ENCODE measurements around the gene UNC5CL.
A peak's percentile ranks its signal among the peaks of the same experiment; 100 is the strongest.

UNC5CL gene

DNA sequence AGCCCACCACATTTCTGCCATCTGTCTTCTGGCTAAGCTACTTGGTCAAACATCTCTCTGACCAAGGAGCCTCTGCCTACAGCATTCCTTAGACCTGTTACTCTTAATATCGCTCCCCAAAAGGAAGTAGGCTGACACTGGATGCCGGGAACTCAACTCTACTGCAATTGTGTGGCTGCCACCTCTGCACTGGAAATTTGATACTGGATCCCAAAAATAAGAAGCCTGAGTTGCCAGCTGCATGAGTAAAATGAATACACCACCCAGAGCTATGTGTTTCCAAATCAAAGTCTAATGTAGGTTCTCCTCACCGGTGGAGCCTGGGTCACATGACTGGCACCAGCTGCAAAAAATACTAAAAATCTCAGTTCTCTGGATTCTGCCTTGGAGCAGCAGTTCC lies 36.9 kb downstream of the UNC5CL start:
- DNase-seq: no peak

DNA sequence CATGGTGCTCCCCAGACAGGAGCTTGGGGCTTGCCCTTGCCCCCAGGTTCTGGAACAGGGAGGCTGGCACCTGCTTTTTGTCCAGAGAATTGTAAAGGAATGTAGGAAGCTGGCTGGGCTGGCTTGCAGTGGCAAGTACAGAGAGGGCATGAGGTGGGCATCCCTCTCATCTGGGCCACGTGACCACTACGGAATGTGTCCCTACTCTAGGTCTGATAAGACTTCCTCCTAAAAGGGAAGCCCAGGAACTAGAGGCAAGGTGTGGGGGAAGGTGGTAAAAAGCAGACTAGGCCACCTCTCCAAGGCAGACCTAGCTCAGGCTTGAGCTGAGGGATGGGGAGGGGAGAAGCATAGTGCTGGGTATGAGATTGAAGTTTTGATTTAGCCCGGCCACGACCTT lies 38.8 kb downstream of the UNC5CL start:
- no peak for DNase-seq

DNA sequence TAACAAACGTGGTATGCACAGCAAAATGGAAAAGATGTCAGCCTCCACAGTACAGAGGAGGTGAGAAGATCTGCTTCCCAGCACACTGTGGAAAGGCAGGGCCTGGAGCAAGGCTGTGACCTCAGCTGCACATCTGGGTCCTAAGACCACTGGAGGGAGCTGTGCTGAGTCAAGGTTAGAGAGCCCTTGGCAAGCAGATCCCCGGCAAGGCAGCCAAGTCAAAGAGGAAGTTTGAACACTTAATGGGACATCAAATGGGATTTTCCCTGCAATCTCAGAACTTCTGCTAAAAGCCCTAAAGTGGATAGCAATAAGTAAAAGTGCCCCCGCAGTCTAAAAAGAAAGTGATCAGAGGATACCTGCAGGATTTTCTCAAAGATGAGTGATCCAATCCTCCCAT lies 39.5 kb downstream of the UNC5CL start:
- no peak for DNase-seq

DNA sequence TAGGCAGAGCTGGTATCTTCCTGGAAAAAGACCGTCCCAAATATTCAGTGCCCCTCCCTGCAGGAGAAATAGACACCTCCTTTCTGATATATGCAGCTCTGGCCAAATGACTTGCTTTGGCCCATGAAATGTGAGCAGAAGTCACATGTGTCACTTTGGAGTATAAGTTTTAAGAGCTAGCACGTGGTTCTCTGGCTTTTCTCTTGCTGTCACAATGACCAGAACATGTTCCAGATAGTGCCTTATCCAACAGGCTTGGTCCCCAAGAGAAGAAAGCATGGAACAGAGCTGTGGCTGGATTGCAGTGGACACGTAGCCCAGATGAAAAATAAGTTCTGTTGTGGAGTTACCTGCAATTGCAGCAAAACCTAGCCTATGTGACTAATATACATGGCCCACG lies 40.4 kb downstream of the UNC5CL start:
- no peak for DNase-seq

DNA sequence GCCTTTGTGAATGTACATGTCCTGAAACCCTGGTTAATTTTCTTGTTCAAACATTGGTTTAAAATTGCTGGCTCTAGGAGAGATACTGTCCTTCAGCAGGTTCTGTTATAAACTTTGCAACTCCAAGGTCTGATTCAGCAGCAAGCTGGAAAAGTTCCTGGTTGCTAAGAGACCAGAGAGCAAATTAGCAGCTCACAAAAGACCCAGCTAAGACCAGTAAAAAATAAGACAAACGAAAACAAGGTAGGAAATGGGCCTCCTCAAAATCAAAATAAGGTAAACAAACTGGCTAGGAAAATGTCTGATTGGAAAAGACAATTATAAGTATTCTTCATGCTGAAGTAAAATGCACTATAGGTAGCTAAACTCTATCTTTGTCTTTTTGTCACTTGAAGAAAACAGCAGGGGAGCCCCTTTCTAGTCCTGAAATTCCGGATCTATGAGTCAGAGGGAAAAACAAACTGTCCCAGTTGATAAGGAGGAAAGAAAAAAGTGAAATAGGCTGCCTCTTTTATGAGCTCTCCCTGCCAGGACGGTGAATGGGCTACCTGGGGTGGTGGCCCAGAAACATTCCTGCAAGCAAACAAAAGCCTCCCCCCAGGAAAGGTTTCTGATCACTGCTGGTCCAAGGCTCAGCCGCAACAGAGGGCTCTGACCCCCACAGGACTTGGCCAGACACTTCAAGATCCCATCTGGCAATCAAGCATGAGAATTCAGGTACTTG lies 41.6 kb downstream of the UNC5CL start:
- peak; percentile 56 for DNase-seq

DNA sequence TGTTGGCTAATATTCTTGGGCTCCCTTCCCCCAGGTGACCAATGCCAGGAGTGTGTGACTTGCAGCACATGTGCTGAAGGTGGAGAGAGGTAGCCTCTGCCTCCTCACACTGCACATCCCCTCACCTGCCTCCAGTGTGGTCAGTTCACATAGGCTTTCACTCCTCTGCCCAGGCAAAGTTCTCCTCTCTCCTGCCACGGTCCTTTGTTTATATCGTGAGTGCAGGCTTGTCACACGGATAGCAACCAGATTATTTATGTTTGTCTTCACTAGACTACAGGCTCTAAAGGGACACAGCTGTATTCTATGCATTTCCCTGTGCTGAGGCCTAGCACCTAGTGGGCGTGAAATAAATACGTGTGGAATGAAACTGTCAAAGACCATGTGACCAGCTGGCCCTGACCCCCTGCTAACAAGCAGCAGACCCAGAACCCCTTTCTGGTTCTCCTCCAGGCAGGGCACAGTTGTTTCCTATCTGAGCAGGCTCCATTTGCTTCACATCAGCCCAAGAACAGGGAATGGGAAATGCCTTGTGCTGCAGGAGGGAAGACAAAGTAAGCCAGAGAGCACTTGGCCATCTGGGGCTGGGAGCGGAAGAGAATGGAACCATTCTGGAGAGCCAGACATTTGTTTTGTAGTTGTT lies 42.3 kb downstream of the UNC5CL start:
- no peak for DNase-seq

DNA sequence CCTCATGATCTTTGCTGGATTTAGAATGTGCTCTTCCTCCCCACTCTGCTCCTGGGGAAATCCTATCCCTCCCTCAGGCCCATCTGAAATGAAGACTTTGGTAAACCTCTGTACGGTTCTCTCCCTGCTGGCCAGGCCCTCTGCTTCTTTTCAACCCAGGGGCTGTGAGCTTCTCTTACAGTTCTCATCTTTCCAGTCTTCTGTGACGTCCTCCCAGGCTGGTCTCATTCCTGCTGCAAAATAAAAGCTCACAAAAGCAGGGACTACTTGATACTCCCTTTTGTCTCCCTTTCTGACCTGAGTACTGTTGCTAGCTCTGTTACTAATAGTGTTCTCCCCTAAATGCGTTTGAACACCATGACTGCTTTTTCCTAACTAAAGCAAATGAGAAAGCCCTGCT lies 46.3 kb downstream of the UNC5CL start:
- no peak for DNase-seq

DNA sequence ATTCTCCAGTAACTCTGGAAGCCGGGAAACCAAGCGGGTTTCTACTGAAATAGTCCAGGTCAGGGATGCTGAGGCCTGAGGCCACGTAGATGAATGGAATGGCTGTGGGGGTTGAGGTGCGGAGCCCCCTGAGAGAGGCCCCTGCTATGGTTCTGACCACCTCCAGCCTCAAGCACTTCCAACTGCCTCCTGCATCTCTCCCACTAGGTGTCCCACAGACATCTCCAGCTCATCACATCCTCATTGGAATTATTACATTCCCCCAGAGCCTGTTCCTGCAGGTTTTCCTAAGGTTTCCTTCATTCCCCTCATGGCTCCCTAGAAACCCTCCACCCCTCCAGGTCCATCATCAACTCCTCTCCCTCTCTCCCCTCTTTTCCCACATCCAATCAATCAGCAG lies 48.7 kb downstream of the UNC5CL start:
- no peak for DNase-seq

DNA sequence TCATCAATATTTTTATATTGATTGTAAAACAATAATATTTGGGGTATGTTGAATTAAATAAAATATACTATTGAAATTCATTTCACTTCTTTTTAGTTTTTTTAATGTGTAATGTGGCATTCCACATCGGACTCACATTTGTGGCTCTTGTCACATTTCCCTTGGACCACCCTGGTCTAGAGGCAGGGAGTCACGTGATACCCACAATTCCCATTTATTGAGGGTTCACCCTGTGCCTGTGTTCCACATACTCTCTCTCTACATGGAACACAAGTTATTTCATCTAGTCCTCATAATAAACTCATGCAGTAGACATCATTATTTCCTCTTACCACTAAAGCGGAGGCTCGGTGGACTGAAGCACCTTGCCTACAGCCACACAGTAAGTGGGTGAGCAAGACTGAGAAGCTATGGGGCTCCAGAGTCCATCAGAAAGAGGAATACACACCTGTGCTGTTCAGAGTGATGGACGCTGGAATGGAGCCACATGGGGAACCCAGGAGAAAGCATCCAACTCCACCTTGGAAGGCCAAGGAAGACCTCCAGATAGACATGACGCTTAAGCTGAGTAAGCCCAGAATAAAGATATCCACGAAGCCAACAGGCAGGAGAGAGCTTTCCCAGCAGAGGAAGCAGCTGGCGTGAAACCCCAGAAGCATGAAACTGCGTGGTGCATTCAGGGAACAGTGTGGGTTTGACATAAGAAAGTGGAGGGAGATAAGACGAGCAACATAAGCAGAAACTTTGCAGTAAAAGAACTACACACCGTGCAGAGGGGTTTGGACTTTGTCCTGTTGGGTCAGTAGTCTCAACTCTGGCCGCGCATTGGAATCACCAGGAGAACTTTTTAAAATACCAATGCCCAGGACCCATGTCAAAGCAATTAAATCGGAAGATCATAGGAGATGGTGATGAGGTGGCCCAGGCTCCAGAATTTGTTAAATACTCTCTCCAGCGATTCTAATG lies 49.5 kb downstream of the UNC5CL start:
- no peak for DNase-seq

DNA sequence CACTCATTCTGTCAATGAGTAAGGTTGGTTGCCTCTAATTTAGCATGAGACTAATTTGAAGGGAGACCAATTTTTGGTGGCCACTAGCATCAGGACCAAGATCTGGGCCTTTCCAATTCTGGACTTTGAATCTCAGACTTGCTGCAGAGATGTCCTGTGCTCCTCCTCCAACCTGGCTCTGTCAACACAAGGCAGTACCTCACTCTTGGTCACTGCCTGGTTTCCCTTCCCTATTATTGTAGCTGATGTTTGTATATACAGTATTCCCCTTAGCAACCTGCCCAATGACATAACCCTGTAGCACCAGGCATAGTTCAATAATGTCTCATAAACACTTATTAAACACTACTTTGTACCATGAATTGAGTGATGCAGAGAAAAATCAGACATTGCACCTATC lies 50.4 kb downstream of the UNC5CL start:
- DNase-seq: no peak

DNA sequence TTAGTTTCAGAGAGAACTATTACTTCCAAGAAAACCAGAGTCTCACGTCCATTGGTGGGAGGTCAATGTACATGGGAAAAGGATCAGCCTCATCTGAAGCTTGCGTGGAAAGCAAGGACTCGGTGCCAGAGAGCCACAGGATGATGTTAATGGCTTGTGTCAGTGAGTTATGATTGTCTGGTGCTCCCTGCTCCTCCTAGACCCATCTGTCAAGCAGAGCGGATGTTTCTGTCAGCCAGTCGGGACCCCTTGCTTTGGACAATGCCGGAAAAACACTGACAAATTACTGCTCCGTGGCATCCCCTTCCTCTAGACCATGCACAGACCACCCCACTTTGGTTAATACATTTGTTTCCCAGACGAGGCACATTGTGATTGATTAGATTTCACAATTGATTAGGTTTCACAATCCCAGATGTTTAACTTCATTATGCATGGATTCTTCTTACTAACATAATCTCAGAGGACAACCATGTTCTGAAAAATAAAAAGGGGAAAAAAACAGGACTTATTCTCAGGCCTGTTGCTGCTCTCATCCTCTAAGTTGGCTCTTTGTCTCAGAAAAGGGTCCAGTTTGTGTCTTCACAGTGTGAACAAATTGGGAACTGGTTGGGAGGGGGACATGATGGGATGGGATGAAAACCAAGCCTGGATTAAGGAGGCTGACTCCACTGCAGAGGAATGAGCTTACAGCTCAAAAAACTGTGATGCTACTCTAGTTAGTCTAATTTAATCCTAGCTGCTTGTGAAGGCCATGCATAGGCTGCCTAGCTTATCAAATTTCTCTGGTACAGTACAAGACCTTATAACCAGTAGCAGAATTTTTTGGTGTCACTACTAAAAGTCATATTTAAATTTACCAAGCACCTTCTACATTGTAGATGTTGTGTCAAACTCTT lies 51.9 kb downstream of the UNC5CL start:
- no peak for DNase-seq

DNA sequence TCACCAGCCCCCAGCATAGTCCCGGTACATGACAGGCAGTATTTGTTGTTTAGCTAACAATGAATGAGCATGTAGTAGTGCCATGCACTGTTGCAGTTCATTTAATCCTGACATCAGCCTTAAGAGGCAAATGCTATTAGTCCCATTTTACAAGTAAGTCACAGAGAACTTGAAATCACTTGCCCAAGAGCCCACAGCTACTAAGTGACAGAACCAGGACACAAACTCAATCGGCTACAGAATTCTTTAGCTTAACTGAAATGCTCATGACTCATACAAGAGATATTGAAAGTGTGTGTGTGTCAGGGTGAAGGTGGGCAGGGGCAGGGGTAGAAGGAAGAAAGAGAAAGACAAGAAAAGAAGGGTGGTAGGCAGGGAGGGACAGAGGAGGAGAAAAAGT lies 52.7 kb downstream of the UNC5CL start:
- no peak for DNase-seq

DNA sequence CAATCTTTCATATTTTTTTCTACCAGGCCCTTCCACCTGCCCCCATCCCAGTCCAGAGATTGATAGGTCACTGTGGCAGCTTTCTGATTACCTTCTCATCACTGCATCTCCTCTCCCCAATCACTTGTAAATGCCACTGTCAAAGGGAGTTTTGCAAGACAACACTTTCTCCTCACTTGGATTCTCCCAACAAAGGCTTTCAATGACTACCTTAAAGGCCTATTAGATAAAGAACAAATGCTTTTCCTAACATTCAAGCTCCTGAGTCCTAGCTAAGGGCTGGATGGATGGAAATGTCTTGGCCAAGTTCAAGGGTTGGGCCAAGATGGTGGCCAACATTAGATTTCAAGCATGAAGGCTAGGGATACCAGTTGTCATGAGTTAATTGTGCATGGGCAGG lies 55.3 kb downstream of the UNC5CL start:
- DNase-seq: no peak

DNA sequence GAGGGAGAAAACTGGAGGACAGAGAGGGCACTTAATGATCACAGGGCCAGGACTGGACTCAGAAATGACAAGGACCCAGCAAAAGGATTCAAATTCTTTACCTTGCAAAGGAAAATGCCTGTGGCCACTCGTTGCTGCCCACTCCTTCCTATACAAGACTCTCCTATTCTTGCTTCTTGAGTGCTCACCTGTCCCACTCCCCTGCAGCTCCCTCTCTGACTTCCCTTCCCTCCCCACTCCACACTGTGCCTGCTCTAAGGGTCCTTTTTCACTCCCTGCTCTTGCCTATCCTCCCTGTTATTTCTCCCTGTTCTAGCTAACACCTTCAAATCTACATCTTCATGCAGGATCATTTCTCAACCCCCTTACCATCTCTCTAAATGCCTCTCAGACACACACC lies 56.1 kb downstream of the UNC5CL start:
- DNase-seq: no peak

DNA sequence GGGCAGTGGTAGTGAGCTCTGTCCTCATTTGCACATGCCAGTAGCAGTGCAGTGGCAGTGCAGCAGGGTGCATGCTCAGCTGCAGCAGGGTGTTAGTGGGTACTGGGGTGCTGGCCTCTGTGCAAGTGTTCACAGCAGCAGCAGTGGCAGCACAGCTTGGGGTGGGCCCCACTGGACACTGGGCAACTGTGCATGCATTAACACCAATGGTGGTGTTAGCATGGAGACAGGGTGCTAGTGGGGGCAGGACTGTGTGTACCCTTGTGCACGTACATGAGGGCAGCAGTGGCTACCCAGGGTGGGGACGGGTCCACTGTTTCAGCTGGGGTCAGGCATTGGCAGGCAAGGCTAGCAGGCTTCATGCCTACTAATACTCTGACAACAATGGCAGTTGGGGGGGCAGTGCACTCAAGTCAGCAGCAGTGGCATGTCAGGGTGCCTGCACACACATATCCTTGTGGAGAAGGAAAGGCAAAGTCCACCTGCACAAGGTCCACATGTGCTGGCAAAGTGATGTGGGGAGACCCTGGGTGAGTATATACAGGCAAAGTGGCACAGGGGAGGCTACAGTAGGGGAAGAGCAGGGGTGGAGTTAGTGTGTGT lies 60.2 kb downstream of the UNC5CL start:
- no peak for DNase-seq

DNA sequence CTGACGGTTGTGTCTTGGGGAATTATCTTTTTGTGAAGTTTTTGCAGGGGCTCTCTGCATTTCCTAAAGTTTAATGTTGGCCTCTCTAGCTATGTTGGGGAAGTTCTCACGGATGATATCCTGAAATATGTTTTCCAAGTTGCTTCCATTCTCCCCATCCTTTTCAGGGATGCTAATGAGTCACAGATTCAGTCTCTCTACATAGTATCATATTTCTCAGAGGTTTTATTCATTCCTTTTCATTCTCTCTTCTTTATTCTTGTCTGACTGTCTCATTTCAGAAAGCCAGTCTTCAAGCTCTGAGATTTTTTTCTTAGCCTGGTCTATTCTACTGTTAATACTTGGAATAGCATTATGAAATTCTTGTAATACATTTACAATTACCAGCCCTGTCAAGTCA lies 61.3 kb downstream of the UNC5CL start:
- DNase-seq: no peak

DNA sequence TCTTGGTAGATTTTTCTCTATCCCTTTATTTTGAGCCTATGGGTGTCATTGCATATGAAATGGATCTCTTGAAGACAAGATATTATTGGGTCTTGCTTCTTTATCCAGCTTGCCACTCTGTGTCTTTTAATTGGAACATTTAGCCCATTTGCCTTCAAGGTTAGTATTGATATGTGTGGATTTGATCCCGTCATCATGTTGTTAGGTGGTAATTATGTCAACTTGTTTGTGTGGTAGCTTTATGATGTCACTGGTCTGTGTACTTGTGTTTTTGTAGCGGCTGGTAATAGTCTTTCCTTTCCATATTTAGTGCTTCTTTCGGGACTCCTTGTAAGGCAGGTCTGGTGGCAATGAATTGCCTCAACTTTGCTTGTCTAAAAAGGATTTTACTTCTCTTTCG lies 61.9 kb downstream of the UNC5CL start:
- no peak for DNase-seq

All from NCI-H226 (cell line).